Upper lobe of left lung (tissue), 6 donors: ENCODE data around the gene MPZL1. TPM values are rescaled to one million over a fixed set of nuclear protein-coding genes. Genes with fewer than 3 reads are reported as not detected.
A peak's percentile ranks its signal among the peaks of the same experiment; 100 is the strongest.

ENCODE experiments used
- ATAC-seq, 2 donors: fragments of 200-7000 bp; cut with Tn5 transposase; one replicate each; pipeline ENCODE4 v1.9.1; 2022; ENCODE audit warnings: mild to moderate bottlenecking in 2 of 2, moderate library complexity in 2 of 2; ENCODE audit not compliant: low FRiP score in 2 of 2
- DNase-seq, 2 donors: peaks; one replicate each; pipeline ENCODE4 v3.0.0-alpha.2; 2019 to 2020
- H3K27ac ChIP-seq, 4 donors: fragments of 200-600 bp; sonication (generic); one replicate each; pipeline ENCODE4 v1.5.1; 2016 to 2019
- H3K27me3 ChIP-seq, 4 donors: fragments of 200-600 bp; sonication (generic); one replicate each; pipeline ENCODE4 v1.5.1; 2017 to 2019
- H3K36me3 ChIP-seq, 4 donors: fragments of 200-600 bp; sonication (generic); one replicate each; pipeline ENCODE4 v1.5.1; 2016 to 2019
- H3K4me1 ChIP-seq, 4 donors: fragments of 200-600 bp; sonication (generic); one replicate each; pipeline ENCODE4 v1.5.1; 2018 to 2019
- H3K4me3 ChIP-seq, 4 donors: fragments of 200-600 bp; sonication (generic); one replicate each; pipeline ENCODE4 v1.5.1; 2017 to 2019; ENCODE audit warnings: mild to moderate bottlenecking in 2 of 4, moderate library complexity in 1 of 4
- H3K9me3 ChIP-seq, 4 donors: fragments of 200-600 bp; sonication (generic); one replicate each; pipeline ENCODE4 v1.5.1; 2018 to 2019
- EP300 ChIP-seq, 4 donors: sonication (generic); formaldehyde crosslinking; IDR thresholded peaks; one replicate each; pipeline ENCODE4 v1.5.1; 2017; ENCODE audit warnings: antibody characterized with exemption in 4 of 4, control low read depth in 2 of 4
- POLR2A ChIP-seq, 4 donors: fragments of 450-650 bp; IDR thresholded peaks; one replicate each; pipeline ENCODE4 v1.5.1; 2016 to 2017; ENCODE audit warnings: antibody characterized with exemption in 4 of 4, mild to moderate bottlenecking in 2 of 4
- POLR2AphosphoS5 ChIP-seq, 2 donors: sonication (generic); formaldehyde crosslinking; IDR thresholded peaks; one replicate each; pipeline ENCODE4 v1.5.1; 2017; ENCODE audit warnings: antibody characterized with exemption in 2 of 2
- WGBS, 2 donors: methylation state at CpG; one replicate each; pipeline ENCODE4 v1.1.5; 2017 to 2018; 5-methylcytosine and 5-hydroxymethylcytosine counted together
- total RNA-seq, 6 donors: library from RNA; depleted of rRNA in 4 of 6; stranded (reverse); fragments of >200 nt in 4 of 6; gene quantifications; one replicate each; pipeline versions ENCODE4 v1.1.0 to v1.2.1, GENCODE V29; 2016 to 2021
- TF ChIP-seq, protein P1 (sequence below), 6 experiments: fragments of 450-650 bp in 4 of 6; fragments of 200-600 bp in 2 of 6; sonication (generic) in 2 of 6; IDR thresholded peaks; one replicate each; pipeline ENCODE4 v1.5.1; 2016 to 2019; ENCODE audit warnings: antibody characterized with exemption in 6 of 6
- donor health status: DM: no; HTN: no; CAD: no; lungs with moderate emphysema.
- donor health status: DM: no; HTN: yes; CAD: no; lungs with severe emphysema.

MPZL1 gene
- total RNA-seq, 6 donors from 2014 or later, result 28.3 to 80.6 (median 65.4) TPM

DNA sequence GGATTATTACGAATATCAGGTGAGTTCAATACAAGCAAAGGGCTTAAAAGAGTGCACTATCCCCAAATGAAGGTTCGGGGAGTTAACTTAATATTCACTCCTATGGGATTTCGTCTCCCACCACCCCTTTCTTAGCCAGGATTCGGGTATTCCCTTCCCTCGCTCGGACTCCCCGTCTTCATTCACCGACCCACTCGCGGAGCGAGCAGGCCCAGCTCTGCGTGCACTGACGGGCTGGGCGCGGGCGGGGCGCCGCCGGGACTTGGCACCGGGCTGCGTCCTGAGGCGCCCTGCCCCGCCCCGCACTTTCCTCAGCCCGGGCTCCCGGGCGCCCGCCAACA is 7.7 kb upstream of the MPZL1 start:
- peak; percentile 91 to 97 for DNase-seq
- Histone ChIP-seq H3K27ac (peak overlapping the region; percentile 86 to 91 (median 86)), H3K4me1 (peaks cover 3 to 18% (median 6%) of the 10 kb centered on the region in 4 donors), H3K4me3 (peak overlapping the region; percentile 57 to 83 (median 66)), H3K9me3 (no peaks in the 10 kb centered on the region), H3K36me3 (no peaks in the 10 kb centered on the region), H3K27me3 (no peaks in the 10 kb centered on the region)
- TF ChIP-seq POLR2A (IDR thresholded peaks at IDR 0.05) (peak in 3 of 4 donors; percentile 40 to 71 (median 51)), EP300 (IDR thresholded peaks at IDR 0.05) (no peak)
- TF ChIP-seq, protein P1, sequence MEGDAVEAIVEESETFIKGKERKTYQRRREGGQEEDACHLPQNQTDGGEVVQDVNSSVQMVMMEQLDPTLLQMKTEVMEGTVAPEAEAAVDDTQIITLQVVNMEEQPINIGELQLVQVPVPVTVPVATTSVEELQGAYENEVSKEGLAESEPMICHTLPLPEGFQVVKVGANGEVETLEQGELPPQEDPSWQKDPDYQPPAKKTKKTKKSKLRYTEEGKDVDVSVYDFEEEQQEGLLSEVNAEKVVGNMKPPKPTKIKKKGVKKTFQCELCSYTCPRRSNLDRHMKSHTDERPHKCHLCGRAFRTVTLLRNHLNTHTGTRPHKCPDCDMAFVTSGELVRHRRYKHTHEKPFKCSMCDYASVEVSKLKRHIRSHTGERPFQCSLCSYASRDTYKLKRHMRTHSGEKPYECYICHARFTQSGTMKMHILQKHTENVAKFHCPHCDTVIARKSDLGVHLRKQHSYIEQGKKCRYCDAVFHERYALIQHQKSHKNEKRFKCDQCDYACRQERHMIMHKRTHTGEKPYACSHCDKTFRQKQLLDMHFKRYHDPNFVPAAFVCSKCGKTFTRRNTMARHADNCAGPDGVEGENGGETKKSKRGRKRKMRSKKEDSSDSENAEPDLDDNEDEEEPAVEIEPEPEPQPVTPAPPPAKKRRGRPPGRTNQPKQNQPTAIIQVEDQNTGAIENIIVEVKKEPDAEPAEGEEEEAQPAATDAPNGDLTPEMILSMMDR (IDR thresholded peaks at IDR 0.05), result peak in 1 of 6 experiments; percentile 14
- 0 to 1% methylated on average over 19 to 23 of the region's 28 CpGs for WGBS, 2 donors
- ATAC-seq, result peak; percentile 92 to 94

DNA sequence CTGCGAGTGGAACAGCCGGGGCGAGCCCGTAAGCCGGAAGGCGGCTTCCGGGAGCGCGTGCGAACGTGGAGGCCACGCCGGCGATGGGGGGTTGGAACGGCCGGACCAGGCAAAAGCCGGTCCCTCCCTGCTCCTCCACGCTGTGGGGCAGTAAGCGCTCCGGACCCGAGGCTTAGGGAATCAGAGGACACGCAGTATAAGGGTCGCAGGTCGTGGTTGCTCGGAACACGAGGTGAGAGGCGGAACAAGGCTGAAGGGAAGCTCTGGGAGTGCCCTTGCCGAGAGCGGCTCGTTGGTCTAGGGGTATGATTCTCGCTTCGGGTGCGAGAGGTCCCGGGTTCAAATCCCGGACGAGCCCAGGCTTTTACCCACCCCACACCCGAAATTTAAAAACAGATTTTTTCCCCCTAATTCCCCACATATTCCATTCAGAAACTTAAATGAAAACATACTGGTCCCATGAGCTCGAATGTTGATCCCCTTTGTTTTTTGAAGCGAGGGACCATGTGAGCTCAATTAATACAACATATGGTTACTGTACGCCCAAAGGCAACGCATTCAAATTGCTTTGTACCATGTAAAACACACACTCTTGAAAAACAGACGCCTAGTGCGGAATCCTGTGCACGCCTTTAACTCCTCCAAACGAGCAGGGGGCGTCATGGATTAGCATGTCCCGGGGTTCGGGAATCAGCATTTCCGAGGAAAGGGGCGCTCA is 7.2 kb upstream of the MPZL1 start:
- peak overlapping the region; percentile 86 to 91 (median 86) for H3K27ac ChIP-seq
- WGBS, 2 donors, result 0% methylated on average over 27 to 49 of the region's 50 CpGs
- no peaks in the 10 kb centered on the region for H3K9me3 ChIP-seq
- H3K4me1 ChIP-seq, result peaks cover 3 to 18% (median 6%) of the 10 kb centered on the region in 4 donors
- peak in 1 of 2 donors; percentile 92 for DNase-seq
- no peaks in the 10 kb centered on the region for H3K27me3 ChIP-seq
- TF ChIP-seq, protein P1 (IDR thresholded peaks at IDR 0.05), result peak in 1 of 6 experiments; percentile 8
- TF ChIP-seq POLR2A (IDR thresholded peaks at IDR 0.05) (peak in 3 of 4 donors; percentile 1 to 56 (median 15)), EP300 (IDR thresholded peaks at IDR 0.05) (peak in 1 of 4 donors; percentile 15), POLR2AphosphoS5 (IDR thresholded peaks at IDR 0.05) (peak in 1 of 2 donors; percentile 63)
- peak; percentile 79 to 87 for ATAC-seq
- peak overlapping the region; percentile 57 to 83 (median 66) for H3K4me3 ChIP-seq
- H3K36me3 ChIP-seq, result no peaks in the 10 kb centered on the region

DNA sequence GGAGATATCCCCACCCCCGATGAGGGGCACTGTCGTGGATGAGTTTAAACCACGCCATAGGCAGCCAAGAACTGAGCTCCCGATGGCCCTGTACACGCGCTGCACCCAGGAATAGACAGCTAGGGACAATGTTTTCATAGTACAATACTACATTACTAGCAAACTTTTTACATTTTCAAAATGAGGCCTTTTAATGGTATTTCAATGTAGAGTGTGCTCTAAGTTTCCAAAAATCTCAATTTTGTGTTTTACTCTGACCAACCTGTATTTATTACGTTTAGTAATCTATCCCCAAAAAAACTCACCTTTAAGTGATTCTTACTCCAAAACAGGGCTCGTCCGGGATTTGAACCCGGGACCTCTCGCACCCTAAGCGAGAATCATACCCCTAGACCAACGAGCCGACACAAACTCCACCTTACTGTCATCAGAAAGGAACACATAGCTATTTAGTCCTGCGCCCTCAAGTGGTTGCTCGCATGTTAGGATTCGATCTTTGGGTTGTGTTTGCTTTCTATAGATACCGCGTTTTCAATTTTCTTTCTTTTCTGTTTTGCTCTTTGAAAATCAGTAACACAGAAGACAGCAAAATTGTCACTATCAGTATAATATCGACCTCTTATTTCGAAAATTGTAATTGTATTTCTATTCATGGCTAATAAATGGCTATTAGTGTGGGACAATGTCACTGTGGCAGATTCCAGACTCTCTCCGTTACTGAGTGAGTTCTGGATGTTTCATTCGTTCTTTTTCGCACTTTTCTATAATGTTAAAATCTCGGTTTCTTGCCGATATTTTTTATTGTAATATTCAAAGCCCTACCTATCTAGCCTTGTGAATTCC is 6.4 kb upstream of the MPZL1 start:
- TF ChIP-seq EP300 (IDR thresholded peaks at IDR 0.05), result peak in 1 of 4 donors; percentile 22
- TF ChIP-seq POLR2AphosphoS5 (IDR thresholded peaks at IDR 0.05), result peak in 1 of 2 donors; percentile 49
- TF ChIP-seq, protein P1 (IDR thresholded peaks at IDR 0.05), result peak; percentile 66 to 83 (median 76)
- no peak for TF ChIP-seq POLR2A (IDR thresholded peaks at IDR 0.05)
- Histone ChIP-seq H3K4me3 (peak overlapping the region; percentile 57 to 83 (median 66)), H3K9me3 (no peaks in the 10 kb centered on the region), H3K27ac (peak overlapping the region; percentile 86 to 91 (median 86)), H3K36me3 (no peaks in the 10 kb centered on the region), H3K27me3 (no peaks in the 10 kb centered on the region), H3K4me1 (peaks cover 3 to 18% (median 6%) of the 10 kb centered on the region in 4 donors)
- DNase-seq, result peak in 1 of 2 donors; percentile 87
- peak; percentile 85 to 89 for ATAC-seq
- WGBS, 2 donors, result 0 to 1% methylated on average over 24 to 26 of the region's 26 CpGs

DNA sequence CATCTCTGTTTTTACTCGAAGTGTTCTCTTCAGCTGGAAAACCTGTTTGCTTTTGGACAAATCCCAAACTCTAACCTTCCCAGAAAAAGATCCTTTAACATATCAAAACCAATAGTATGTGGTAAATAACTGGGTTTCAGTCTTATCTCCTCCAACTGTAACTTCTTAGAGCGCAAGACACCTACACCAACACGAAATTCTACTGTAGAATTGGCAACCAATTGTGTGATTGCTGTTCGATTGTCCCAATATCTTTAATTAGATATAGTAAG is 5.8 kb upstream of the MPZL1 start:
- no peaks in the 10 kb centered on the region for H3K27me3 ChIP-seq
- no peaks in the 10 kb centered on the region for H3K9me3 ChIP-seq
- 1 to 3% methylated on average over 4 of the region's 4 CpGs for WGBS, 2 donors
- peaks cover 4 to 24% (median 9%) of the 10 kb centered on the region in 4 donors for H3K4me1 ChIP-seq
- no peaks in the 10 kb centered on the region for H3K36me3 ChIP-seq
- no peak for ATAC-seq
- peak overlapping the region; percentile 60 to 91 (median 86) for H3K27ac ChIP-seq
- DNase-seq, result no peak
- TF ChIP-seq, protein P1 (IDR thresholded peaks at IDR 0.05), result no peak
- TF ChIP-seq POLR2AphosphoS5 (IDR thresholded peaks at IDR 0.05), result peak in 1 of 2 donors; percentile 11
- no peak for TF ChIP-seq POLR2A (IDR thresholded peaks at IDR 0.05)
- no peak for TF ChIP-seq EP300 (IDR thresholded peaks at IDR 0.05)
- H3K4me3 ChIP-seq, result peak overlapping the region; percentile 21 to 83 (median 66)
